Mammary epithelial cell (primary cell): ENCODE data around the gene ATG7.

Experiments used
- EZH2 ChIP-seq: IDR thresholded peaks from 2 replicates; pipeline ENCODE4 v1.6.1; 2012; ENCODE audit warnings: low read length, inconsistent platforms, borderline replicate concordance
- TF ChIP-seq, protein P1 (sequence below), 2 donors: IDR thresholded peaks in 1 of 2; conservative IDR thresholded peaks in 1 of 2; 2 replicates each; pipeline ENCODE4 v1.5.1; 2011 to 2012; ENCODE audit warnings: inconsistent platforms in 2 of 2, low read length in 2 of 2, mild to moderate bottlenecking in 2 of 2, control low read depth in 1 of 2, low read depth in 1 of 2; ENCODE audit not compliant: insufficient read depth in 1 of 2; ENCODE audit errors: extremely low read depth in 1 of 2

- TF ChIP-seq, protein P1, sequence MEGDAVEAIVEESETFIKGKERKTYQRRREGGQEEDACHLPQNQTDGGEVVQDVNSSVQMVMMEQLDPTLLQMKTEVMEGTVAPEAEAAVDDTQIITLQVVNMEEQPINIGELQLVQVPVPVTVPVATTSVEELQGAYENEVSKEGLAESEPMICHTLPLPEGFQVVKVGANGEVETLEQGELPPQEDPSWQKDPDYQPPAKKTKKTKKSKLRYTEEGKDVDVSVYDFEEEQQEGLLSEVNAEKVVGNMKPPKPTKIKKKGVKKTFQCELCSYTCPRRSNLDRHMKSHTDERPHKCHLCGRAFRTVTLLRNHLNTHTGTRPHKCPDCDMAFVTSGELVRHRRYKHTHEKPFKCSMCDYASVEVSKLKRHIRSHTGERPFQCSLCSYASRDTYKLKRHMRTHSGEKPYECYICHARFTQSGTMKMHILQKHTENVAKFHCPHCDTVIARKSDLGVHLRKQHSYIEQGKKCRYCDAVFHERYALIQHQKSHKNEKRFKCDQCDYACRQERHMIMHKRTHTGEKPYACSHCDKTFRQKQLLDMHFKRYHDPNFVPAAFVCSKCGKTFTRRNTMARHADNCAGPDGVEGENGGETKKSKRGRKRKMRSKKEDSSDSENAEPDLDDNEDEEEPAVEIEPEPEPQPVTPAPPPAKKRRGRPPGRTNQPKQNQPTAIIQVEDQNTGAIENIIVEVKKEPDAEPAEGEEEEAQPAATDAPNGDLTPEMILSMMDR (conservative IDR thresholded peaks at IDR 0.05 in 1 of 2, IDR thresholded peaks at IDR 0.05 in 1 of 2; ENCODE audit: extremely low read depth in 1 of 2, insufficient read depth in 1 of 2, low read depth in 1 of 2, low read length in 2 of 2) = no peak
- no peak for TF ChIP-seq EZH2
Observed at GRCh38 chr3:11562277-11562881, 290.2 kb downstream of the ATG7 start.
